ENCODE data around the gene SIAH1.
"Not testable (repeated sequence)": the region's sequence is repeated elsewhere in the genome, so short reads cannot be mapped to it uniquely, and the experiment has no call there.

Gene SIAH1

DNA sequence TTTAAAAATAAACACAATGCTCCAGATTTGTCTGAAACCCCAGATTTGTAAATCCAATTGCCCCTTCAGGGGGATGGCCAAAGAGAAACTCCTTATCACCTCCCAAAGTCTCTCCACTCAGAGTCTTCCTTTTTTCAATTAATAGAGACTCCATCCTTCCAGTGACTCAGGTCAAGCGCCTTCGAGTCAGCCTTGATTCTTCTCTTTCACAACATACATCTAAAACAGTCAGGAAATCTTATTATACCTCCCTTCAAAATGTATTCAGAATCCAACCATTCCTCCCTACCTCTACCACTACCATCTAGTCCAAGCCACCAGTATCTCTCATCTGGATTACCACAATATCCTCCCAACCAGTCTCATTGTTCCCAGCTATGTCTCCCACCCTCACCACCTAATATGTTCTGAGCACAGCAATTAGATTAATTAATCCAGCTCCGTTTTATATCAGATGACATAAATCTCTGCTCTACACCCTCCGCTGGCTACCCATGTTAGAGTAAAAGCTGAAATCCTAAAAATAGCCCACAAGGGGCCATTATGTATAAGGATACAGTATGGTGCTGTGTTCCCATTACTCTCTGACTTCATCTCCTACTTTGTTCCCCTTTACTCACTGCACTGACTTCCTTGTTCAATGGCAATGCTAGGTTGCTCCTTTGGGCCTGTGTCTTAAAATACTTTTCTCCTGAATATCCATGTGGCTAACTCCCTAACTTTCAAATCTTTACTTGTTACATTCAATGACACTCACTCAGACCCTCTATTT lies 11.8 kb downstream of the SIAH1 start:
- Histone ChIP-seq H3K9me3 (ENCODE audit: control insufficient read depth, low read depth, low read length) (no peaks in the 10 kb centered on the region), H3K4me1 (ENCODE audit: control insufficient read depth, low read depth, low read length) (peaks cover 24% of the 10 kb centered on the region), H3K9ac (ENCODE audit: low read length) (no peak overlapping the region), H3K4me3 (ENCODE audit: low read length) (no peak overlapping the region), H3K27ac (ENCODE audit: low read length) (no peak overlapping the region), H3K27me3 (ENCODE audit: control insufficient read depth, insufficient read depth, low read length) (no peaks in the 10 kb centered on the region), H3K36me3 (ENCODE audit: control insufficient read depth, low read depth, low read length) (no peaks in the 10 kb centered on the region)

DNA sequence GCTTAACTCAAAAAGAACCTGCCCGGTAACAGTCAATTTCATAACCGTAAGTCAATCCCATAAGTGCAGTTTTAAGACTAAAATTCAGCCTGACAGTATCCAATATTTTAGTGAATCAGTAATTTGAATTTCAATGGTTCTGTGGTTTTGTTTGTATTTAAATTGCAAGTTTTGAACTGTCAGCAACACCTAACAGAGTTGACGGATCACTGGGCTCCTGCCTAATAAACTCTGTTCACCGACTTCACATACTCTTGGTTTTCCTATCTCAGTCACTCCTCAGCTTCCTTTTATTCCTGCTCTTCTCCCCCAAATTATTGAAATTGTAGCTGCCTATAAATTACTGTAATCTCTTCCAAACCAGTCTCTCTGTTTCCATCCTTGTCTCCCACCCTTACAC lies 12.5 kb downstream of the SIAH1 start:
- H3K27ac ChIP-seq (ENCODE audit: low read length): no peak overlapping the region
- H3K27me3 ChIP-seq (ENCODE audit: control insufficient read depth, insufficient read depth, low read length): no peaks in the 10 kb centered on the region
- H3K4me3 ChIP-seq (ENCODE audit: low read length): no peak overlapping the region
- no peak overlapping the region for H3K9ac ChIP-seq (ENCODE audit: low read length)
- peaks cover 24% of the 10 kb centered on the region for H3K4me1 ChIP-seq (ENCODE audit: control insufficient read depth, low read depth, low read length)
- no peaks in the 10 kb centered on the region for H3K9me3 ChIP-seq (ENCODE audit: control insufficient read depth, low read depth, low read length)
- H3K36me3 ChIP-seq (ENCODE audit: control insufficient read depth, low read depth, low read length): no peaks in the 10 kb centered on the region

- Histone ChIP-seq H3K4me3 (ENCODE audit: low read length) (no peak overlapping the region), H3K27me3 (ENCODE audit: control insufficient read depth, insufficient read depth, low read length) (no peaks in the 10 kb centered on the region), H3K27ac (ENCODE audit: low read length) (no peak overlapping the region), H3K36me3 (ENCODE audit: control insufficient read depth, low read depth, low read length) (no peaks in the 10 kb centered on the region), H3K4me1 (ENCODE audit: control insufficient read depth, low read depth, low read length) (peaks cover 28% of the 10 kb centered on the region), H3K9ac (ENCODE audit: low read length) (no peak overlapping the region), H3K9me3 (ENCODE audit: control insufficient read depth, low read depth, low read length) (no peaks in the 10 kb centered on the region)
Observed at GRCh38 chr16:48371393-48371780, 13.8 kb downstream of the SIAH1 start.

- not testable (repeated sequence) for H3K27me3 ChIP-seq (ENCODE audit: control insufficient read depth, insufficient read depth, low read length); H3K27ac ChIP-seq (ENCODE audit: low read length); H3K9me3 ChIP-seq (ENCODE audit: control insufficient read depth, low read depth, low read length); H3K36me3 ChIP-seq (ENCODE audit: control insufficient read depth, low read depth, low read length); H3K9ac ChIP-seq (ENCODE audit: low read length); H3K4me3 ChIP-seq (ENCODE audit: low read length)
- H3K4me1 ChIP-seq (ENCODE audit: control insufficient read depth, low read depth, low read length): peaks cover 31% of the 10 kb centered on the region
Observed at GRCh38 chr16:48370668-48371392, 14.4 kb downstream of the SIAH1 start.

DNA sequence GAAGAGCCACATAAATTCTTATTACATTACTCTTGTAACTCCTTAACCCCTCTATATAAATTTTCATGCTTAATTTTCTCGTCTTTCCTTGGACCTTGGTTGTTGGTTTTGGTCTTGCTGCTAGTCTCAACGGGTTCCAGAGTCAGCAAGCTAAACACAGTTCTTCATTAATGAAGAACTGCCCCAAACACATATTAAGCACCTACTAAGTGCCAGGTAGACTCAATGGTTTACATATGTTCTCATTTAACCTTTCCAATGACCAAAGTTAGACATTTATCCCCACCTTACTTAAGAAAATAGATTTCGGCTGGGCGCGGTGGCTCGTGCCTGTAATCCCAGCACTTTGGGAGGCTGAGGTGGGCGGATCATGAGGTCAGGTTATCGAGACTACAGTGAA lies 15.0 kb downstream of the SIAH1 start:
- Histone ChIP-seq H3K27ac (ENCODE audit: low read length) (no peak overlapping the region), H3K4me1 (ENCODE audit: control insufficient read depth, low read depth, low read length) (peaks cover 35% of the 10 kb centered on the region), H3K4me3 (ENCODE audit: low read length) (no peak overlapping the region), H3K9me3 (ENCODE audit: control insufficient read depth, low read depth, low read length) (no peaks in the 10 kb centered on the region), H3K9ac (ENCODE audit: low read length) (no peak overlapping the region), H3K36me3 (ENCODE audit: control insufficient read depth, low read depth, low read length) (no peaks in the 10 kb centered on the region), H3K27me3 (ENCODE audit: control insufficient read depth, insufficient read depth, low read length) (no peaks in the 10 kb centered on the region)

- Histone ChIP-seq H3K27me3 (ENCODE audit: control insufficient read depth, insufficient read depth, low read length) (no peaks in the 10 kb centered on the region), H3K9me3 (ENCODE audit: control insufficient read depth, low read depth, low read length) (no peaks in the 10 kb centered on the region), H3K4me1 (ENCODE audit: control insufficient read depth, low read depth, low read length) (peaks cover 35% of the 10 kb centered on the region), H3K9ac (ENCODE audit: low read length) (no peak overlapping the region), H3K27ac (ENCODE audit: low read length) (no peak overlapping the region), H3K4me3 (ENCODE audit: low read length) (no peak overlapping the region), H3K36me3 (ENCODE audit: control insufficient read depth, low read depth, low read length) (no peaks in the 10 kb centered on the region)
Observed at GRCh38 chr16:48369765-48370164, 15.4 kb downstream of the SIAH1 start.

DNA sequence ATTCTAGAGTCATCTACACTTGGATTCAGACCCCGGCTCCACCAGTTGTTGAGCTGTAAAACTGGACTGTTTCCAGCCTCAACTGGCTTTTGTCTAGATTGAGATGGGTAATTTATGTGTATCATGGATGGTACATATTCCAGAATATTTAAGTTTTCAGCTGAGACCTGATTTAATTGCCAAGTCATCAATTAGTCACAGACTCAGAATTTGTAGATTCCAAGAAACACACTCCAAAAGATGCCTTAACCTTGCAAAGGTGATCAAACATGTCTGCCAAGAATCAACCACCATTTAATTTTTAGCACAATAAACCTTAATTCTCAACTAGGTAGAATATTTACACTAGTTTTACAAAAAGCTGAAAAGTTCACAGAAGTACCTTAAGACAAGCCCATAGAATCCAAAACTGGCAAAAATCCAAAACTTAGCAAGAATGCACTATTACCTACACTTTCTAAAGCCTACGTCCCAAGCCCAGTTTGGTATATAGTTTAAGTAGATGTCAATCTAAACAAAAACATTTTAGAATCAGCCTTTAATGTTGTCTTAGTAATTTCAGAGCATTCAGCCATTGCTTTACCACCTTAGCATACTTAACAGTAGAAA lies 17.7 kb downstream of the SIAH1 start:
- no peaks in the 10 kb centered on the region for H3K9me3 ChIP-seq (ENCODE audit: control insufficient read depth, low read depth, low read length)
- H3K36me3 ChIP-seq (ENCODE audit: control insufficient read depth, low read depth, low read length): no peaks in the 10 kb centered on the region
- peaks cover 21% of the 10 kb centered on the region for H3K4me1 ChIP-seq (ENCODE audit: control insufficient read depth, low read depth, low read length)
- H3K4me3 ChIP-seq (ENCODE audit: low read length): no peak overlapping the region
- H3K27ac ChIP-seq (ENCODE audit: low read length): no peak overlapping the region
- H3K9ac ChIP-seq (ENCODE audit: low read length): no peak overlapping the region
- no peaks in the 10 kb centered on the region for H3K27me3 ChIP-seq (ENCODE audit: control insufficient read depth, insufficient read depth, low read length)

DNA sequence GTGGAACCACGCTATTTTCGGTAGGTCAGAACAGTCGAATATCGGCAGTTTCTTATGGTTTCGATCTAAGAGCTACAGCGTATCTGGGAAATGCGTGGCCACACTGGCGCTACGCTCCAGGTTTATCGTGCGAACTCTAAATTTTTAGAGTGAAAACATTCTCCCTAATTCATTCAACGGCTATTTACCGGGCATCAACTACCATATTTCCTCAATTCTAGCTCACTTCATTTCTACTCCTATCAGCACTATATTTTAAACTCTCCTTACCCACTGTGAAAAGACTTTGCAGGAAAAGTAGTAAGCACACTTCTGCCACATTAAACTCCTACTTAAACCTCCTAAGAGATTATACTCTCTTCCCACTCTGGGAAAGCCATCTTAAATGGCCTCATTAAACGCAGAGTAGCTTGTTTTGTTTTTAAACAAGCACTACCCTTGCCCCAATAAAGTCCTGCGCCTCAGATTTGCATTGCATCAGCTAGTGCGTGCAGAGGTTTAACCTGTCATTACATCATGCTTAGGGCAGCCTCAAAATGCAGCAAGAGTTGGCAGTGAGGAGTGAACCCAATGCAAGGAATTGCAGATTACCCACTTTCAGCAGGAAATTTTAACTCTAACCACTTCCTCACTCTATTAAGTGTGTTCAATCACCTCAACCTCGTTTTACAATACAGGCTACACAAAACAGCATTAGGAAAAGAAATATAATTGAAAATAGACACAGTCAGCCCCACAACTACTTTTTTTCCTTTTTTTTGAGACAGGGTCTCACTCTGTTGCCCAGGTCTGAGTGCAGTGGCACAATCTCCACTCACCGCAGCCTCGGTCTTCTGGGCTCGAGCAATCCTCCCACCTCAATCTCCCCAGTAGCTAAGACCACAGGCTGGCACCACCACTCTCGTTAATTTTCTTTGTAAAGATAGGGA lies 18.8 kb downstream of the SIAH1 start:
- Histone ChIP-seq H3K27ac (ENCODE audit: low read length) (peak overlapping the region; percentile 88), H3K36me3 (ENCODE audit: control insufficient read depth, low read depth, low read length) (peaks cover 8% of the 10 kb centered on the region), H3K4me1 (ENCODE audit: control insufficient read depth, low read depth, low read length) (peaks cover 21% of the 10 kb centered on the region), H3K4me3 (ENCODE audit: low read length) (peak overlapping the region; percentile 87), H3K9me3 (ENCODE audit: control insufficient read depth, low read depth, low read length) (no peaks in the 10 kb centered on the region), H3K9ac (ENCODE audit: low read length) (peak overlapping the region; percentile 95), H3K27me3 (ENCODE audit: control insufficient read depth, insufficient read depth, low read length) (no peaks in the 10 kb centered on the region)

GRCh38 chr16:48365601-48366164 lies 19.5 kb downstream of the SIAH1 start:
- H3K9ac ChIP-seq (ENCODE audit: low read length): peak overlapping the region; percentile 95
- peaks cover 10% of the 10 kb centered on the region for H3K36me3 ChIP-seq (ENCODE audit: control insufficient read depth, low read depth, low read length)
- peaks cover 21% of the 10 kb centered on the region for H3K4me1 ChIP-seq (ENCODE audit: control insufficient read depth, low read depth, low read length)
- no peaks in the 10 kb centered on the region for H3K9me3 ChIP-seq (ENCODE audit: control insufficient read depth, low read depth, low read length)
- no peaks in the 10 kb centered on the region for H3K27me3 ChIP-seq (ENCODE audit: control insufficient read depth, insufficient read depth, low read length)
- peak overlapping the region; percentile 88 for H3K27ac ChIP-seq (ENCODE audit: low read length)
- peak overlapping the region; percentile 87 for H3K4me3 ChIP-seq (ENCODE audit: low read length)

DNA sequence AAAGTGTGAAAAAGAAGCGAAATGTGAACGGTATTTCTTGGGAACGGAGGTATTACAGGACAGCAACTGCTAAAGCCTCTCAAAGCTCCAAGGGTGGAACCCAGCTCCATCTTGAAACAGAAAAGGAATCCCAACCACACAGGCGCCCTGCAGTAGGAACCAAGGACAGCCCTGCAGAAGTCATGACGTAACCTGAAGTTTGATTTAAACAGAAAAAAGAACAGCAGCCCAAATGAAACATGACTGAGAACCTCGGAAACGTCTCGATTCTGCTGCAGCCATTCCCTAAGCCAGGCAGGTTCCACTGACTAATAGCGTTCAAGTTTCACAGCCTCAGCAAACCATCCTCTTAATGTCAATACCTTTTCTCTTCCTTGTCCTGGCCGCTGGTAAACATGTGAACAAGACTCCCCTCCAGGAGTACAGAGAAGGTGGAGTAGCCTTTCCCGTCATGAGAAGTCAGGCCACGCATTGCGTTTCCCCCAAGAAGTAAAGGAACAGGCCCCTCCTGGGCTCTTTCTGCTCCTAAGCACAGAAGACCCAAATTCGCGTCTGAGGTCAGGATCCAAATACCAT lies 20.1 kb downstream of the SIAH1 start:
- H3K36me3 ChIP-seq (ENCODE audit: control insufficient read depth, low read depth, low read length): peaks cover 10% of the 10 kb centered on the region
- peaks cover 21% of the 10 kb centered on the region for H3K4me1 ChIP-seq (ENCODE audit: control insufficient read depth, low read depth, low read length)
- H3K27me3 ChIP-seq (ENCODE audit: control insufficient read depth, insufficient read depth, low read length): no peaks in the 10 kb centered on the region
- H3K27ac ChIP-seq (ENCODE audit: low read length): no peak overlapping the region
- H3K9me3 ChIP-seq (ENCODE audit: control insufficient read depth, low read depth, low read length): no peaks in the 10 kb centered on the region
- peak overlapping the region; percentile 95 for H3K9ac ChIP-seq (ENCODE audit: low read length)
- peak overlapping the region; percentile 87 for H3K4me3 ChIP-seq (ENCODE audit: low read length)
